ENCODE results near the gene TMCO4.
A peak's percentile ranks its signal among the peaks of the same experiment; 100 is the strongest.

Gene TMCO4

DNA sequence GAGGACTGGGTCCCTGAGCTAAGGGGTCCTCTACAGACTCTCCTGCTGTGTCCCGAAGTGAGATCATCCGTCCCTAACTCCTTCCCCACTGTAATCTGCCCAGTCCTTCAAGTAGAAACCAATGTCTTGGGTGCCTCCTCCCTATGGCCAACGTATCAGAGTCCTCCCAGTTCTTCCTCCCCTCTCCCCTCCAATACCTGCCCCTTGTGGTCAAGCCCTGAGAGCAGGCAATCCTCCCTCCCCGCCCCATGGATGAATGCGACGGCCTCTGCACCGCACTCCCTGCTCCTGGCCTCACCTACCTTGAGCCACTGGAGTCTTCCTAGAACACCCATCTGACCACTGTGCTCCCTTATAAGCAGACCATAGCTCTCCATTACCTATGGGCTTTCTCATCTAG, 103.9 kb downstream of the TMCO4 start:
- H3K9me3 ChIP-seq (ENCODE audit: insufficient read depth, low read length): no peaks in the 10 kb centered on the region
- TF ChIP-seq, protein P1, sequence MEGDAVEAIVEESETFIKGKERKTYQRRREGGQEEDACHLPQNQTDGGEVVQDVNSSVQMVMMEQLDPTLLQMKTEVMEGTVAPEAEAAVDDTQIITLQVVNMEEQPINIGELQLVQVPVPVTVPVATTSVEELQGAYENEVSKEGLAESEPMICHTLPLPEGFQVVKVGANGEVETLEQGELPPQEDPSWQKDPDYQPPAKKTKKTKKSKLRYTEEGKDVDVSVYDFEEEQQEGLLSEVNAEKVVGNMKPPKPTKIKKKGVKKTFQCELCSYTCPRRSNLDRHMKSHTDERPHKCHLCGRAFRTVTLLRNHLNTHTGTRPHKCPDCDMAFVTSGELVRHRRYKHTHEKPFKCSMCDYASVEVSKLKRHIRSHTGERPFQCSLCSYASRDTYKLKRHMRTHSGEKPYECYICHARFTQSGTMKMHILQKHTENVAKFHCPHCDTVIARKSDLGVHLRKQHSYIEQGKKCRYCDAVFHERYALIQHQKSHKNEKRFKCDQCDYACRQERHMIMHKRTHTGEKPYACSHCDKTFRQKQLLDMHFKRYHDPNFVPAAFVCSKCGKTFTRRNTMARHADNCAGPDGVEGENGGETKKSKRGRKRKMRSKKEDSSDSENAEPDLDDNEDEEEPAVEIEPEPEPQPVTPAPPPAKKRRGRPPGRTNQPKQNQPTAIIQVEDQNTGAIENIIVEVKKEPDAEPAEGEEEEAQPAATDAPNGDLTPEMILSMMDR (IDR thresholded peaks at IDR 0.05; ENCODE audit: low read depth, low read length): no peak
- no peak for TF ChIP-seq EZH2phosphoT487 (IDR thresholded peaks at IDR 0.05; ENCODE audit: low read depth)
- peaks cover 10% of the 10 kb centered on the region for H3K4me1 ChIP-seq (ENCODE audit: low read length)

DNA sequence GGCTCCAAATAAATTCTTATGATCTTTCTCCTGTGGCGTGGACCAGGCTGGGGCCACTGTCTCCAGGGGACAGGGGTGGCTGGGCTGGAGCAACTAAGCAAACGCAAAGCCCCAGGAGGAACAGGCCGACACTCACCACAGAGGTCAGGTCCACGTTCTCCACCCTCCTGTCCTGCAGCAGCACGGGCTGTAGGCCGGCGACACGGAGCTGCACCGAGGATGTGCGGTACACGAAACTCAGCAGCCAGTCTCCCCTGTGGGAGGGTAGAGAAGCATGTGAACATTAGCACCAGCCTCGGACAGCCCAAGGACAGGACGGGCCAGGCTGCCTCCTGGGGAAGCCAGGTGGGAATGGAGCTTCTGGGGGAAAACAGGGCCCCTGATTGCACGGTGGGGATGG, 105.4 kb downstream of the TMCO4 start:
- H3K4me3 ChIP-seq (ENCODE audit: low read length): no peak overlapping the region
- TF ChIP-seq, protein P1 (IDR thresholded peaks at IDR 0.05; ENCODE audit: low read depth, low read length): no peak
- no peak for TF ChIP-seq EZH2phosphoT487 (IDR thresholded peaks at IDR 0.05; ENCODE audit: low read depth)
- H3K27me3 ChIP-seq (ENCODE audit: low read depth, low read length): no peaks in the 10 kb centered on the region
- peaks cover 17% of the 10 kb centered on the region for H3K36me3 ChIP-seq (replicated peaks; ENCODE audit: low read depth, low read length)
- no peak overlapping the region for H3K9ac ChIP-seq (ENCODE audit: low read length)
- H3K4me1 ChIP-seq (ENCODE audit: low read length): peaks cover 13% of the 10 kb centered on the region
- H4K20me1 ChIP-seq (ENCODE audit: insufficient read depth, low read length): no peaks in the 10 kb centered on the region
- H2AFZ ChIP-seq (ENCODE audit: low read depth, low read length): no peak overlapping the region
- H3K79me2 ChIP-seq (ENCODE audit: low read length): no peaks in the 10 kb centered on the region
- H3K4me2 ChIP-seq (ENCODE audit: low read length): no peak overlapping the region
- peaks cover 5% of the 10 kb centered on the region; the same call in 1 of the 2 replicates for H3K9me3 ChIP-seq (ENCODE audit: insufficient read depth, low read length)
- no peak overlapping the region for H3K27ac ChIP-seq (ENCODE audit: low read length)

More for the DNA sequence above, 103.9 kb downstream of the TMCO4 start:
- no peak overlapping the region for H3K4me2 ChIP-seq (ENCODE audit: low read length)
- no peaks in the 10 kb centered on the region for H3K27me3 ChIP-seq (ENCODE audit: low read depth, low read length)
- H3K36me3 ChIP-seq (replicated peaks; ENCODE audit: low read depth, low read length): peaks cover 5% of the 10 kb centered on the region
- no peak overlapping the region for H3K4me3 ChIP-seq (ENCODE audit: low read length)
- no peak overlapping the region for H3K27ac ChIP-seq (ENCODE audit: low read length)
- no peak overlapping the region for H3K9ac ChIP-seq (ENCODE audit: low read length)
- H3K79me2 ChIP-seq (ENCODE audit: low read length): no peaks in the 10 kb centered on the region
- H2AFZ ChIP-seq (ENCODE audit: low read depth, low read length): no peak overlapping the region
- no peaks in the 10 kb centered on the region for H4K20me1 ChIP-seq (ENCODE audit: insufficient read depth, low read length)

DNA sequence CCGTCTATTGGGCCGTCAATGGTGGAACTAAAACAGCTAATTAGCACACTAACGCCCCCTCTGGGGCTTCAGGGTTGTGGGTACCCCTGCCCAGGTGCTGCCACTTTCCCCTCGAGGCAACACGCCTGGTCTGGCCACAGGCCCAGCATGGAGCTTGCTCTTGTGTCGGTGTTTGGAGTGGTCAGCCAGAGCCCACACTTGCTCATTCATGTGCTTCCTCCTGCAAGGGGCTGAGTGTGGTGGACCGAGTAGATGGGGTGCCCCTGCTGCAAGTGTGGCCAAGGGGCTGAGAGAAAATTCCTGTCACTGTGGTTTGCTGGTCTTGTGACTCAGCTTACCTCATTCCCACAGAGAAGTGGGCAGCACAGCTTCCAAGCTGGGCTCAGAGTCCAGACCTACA, 109.4 kb downstream of the TMCO4 start:
- Histone ChIP-seq H3K9me3 (ENCODE audit: insufficient read depth, low read length) (peaks cover 5% of the 10 kb centered on the region; the same call in 1 of the 2 replicates), H3K4me3 (ENCODE audit: low read length) (no peak overlapping the region), H3K9ac (ENCODE audit: low read length) (no peak overlapping the region), H3K27me3 (ENCODE audit: low read depth, low read length) (no peaks in the 10 kb centered on the region), H3K4me2 (ENCODE audit: low read length) (no peak overlapping the region), H3K36me3 (replicated peaks; ENCODE audit: low read depth, low read length) (peaks cover 27% of the 10 kb centered on the region), H4K20me1 (ENCODE audit: insufficient read depth, low read length) (no peaks in the 10 kb centered on the region), H3K79me2 (ENCODE audit: low read length) (no peaks in the 10 kb centered on the region), H2AFZ (ENCODE audit: low read depth, low read length) (no peak overlapping the region), H3K27ac (ENCODE audit: low read length) (peak overlapping the region; percentile 36), H3K4me1 (ENCODE audit: low read length) (peaks cover 3% of the 10 kb centered on the region; the same call in 1 of the 2 replicates)
- no peak for TF ChIP-seq EZH2phosphoT487 (IDR thresholded peaks at IDR 0.05; ENCODE audit: low read depth)
- TF ChIP-seq, protein P1 (IDR thresholded peaks at IDR 0.05; ENCODE audit: low read depth, low read length): no peak

- no peak overlapping the region for H3K4me2 ChIP-seq (ENCODE audit: low read length)
These were observed 109.9 kb downstream of the TMCO4 start for GRCh38 chr1:19689856-19690255.

More at GRCh38 chr1:19689856-19690255, 109.9 kb downstream of the TMCO4 start:
- Histone ChIP-seq H3K4me1 (ENCODE audit: low read length) (peaks cover 3% of the 10 kb centered on the region; the same call in 1 of the 2 replicates), H3K36me3 (replicated peaks; ENCODE audit: low read depth, low read length) (peaks cover 27% of the 10 kb centered on the region), H2AFZ (ENCODE audit: low read depth, low read length) (no peak overlapping the region), H3K9me3 (ENCODE audit: insufficient read depth, low read length) (peaks cover 5% of the 10 kb centered on the region; the same call in 1 of the 2 replicates), H3K27ac (ENCODE audit: low read length) (peak overlapping the region; percentile 36), H4K20me1 (ENCODE audit: insufficient read depth, low read length) (no peaks in the 10 kb centered on the region), H3K79me2 (ENCODE audit: low read length) (no peaks in the 10 kb centered on the region), H3K9ac (ENCODE audit: low read length) (no peak overlapping the region), H3K4me3 (ENCODE audit: low read length) (no peak overlapping the region), H3K27me3 (ENCODE audit: low read depth, low read length) (no peaks in the 10 kb centered on the region)
- TF ChIP-seq EZH2phosphoT487 (IDR thresholded peaks at IDR 0.05; ENCODE audit: low read depth): no peak
- TF ChIP-seq, protein P1 (IDR thresholded peaks at IDR 0.05; ENCODE audit: low read depth, low read length): no peak
